ENCODE data around the gene PDE3A. TPM values are rescaled to one million over a fixed set of nuclear protein-coding genes. Genes with fewer than 3 reads are reported as not detected.

The PDE3A gene
- total RNA-seq, 1 donor, result 14.8 TPM

GRCh38 chr12:20474443-20474842 lies 106.1 kb downstream of the PDE3A start:
- H3K36me3 ChIP-seq (ENCODE audit: insufficient read depth, low read length), result no peaks in the 10 kb centered on the region
- no peaks in the 10 kb centered on the region for H3K27me3 ChIP-seq (ENCODE audit: insufficient read depth, low read length)
- peak overlapping the region; percentile 8 for H2AFZ ChIP-seq (ENCODE audit: low read length)
- H4K20me1 ChIP-seq (ENCODE audit: insufficient read depth, low read length), result no peaks in the 10 kb centered on the region
- no peak for DNase-seq (ENCODE audit: insufficient read length, low spot score, missing footprints)
- H3K27ac ChIP-seq (ENCODE audit: low read depth, low read length), result peak overlapping the region; percentile 95
- peaks cover 35% of the 10 kb centered on the region for H3K79me2 ChIP-seq (ENCODE audit: insufficient read depth, low read length)
- peaks cover 44% of the 10 kb centered on the region for H3K4me1 ChIP-seq (ENCODE audit: insufficient read depth, low read length)
- peak overlapping the region; percentile 82 for H3K4me2 ChIP-seq (ENCODE audit: insufficient read depth, low read length)
- no peaks in the 10 kb centered on the region for H3K9me3 ChIP-seq (ENCODE audit: low read depth, low read length)
- H3K4me3 ChIP-seq (ENCODE audit: insufficient read depth, low read length), result peak overlapping the region; percentile 55
- TF ChIP-seq CTCF (IDR thresholded peaks at IDR 0.05; ENCODE audit: extremely low read depth, low read depth, low read length), result no peak

GRCh38 chr12:20475542-20475941 lies 107.2 kb downstream of the PDE3A start:
- Histone ChIP-seq H3K27ac (ENCODE audit: low read depth, low read length) (peak overlapping the region; percentile 95), H2AFZ (ENCODE audit: low read length) (peak overlapping the region; percentile 66), H3K4me3 (ENCODE audit: insufficient read depth, low read length) (peak overlapping the region; percentile 9), H4K20me1 (ENCODE audit: insufficient read depth, low read length) (no peaks in the 10 kb centered on the region), H3K27me3 (ENCODE audit: insufficient read depth, low read length) (no peaks in the 10 kb centered on the region), H3K79me2 (ENCODE audit: insufficient read depth, low read length) (peaks cover 33% of the 10 kb centered on the region), H3K4me1 (ENCODE audit: insufficient read depth, low read length) (peaks cover 44% of the 10 kb centered on the region), H3K9me3 (ENCODE audit: low read depth, low read length) (no peaks in the 10 kb centered on the region), H3K4me2 (ENCODE audit: insufficient read depth, low read length) (peak overlapping the region; percentile 82), H3K36me3 (ENCODE audit: insufficient read depth, low read length) (no peaks in the 10 kb centered on the region)
- no peak for DNase-seq (ENCODE audit: insufficient read length, low spot score, missing footprints)
- TF ChIP-seq CTCF (IDR thresholded peaks at IDR 0.05; ENCODE audit: extremely low read depth, low read depth, low read length), result no peak

- Histone ChIP-seq H3K4me2 (ENCODE audit: insufficient read depth, low read length) (no peak overlapping the region), H3K4me3 (ENCODE audit: insufficient read depth, low read length) (no peak overlapping the region), H3K27me3 (ENCODE audit: insufficient read depth, low read length) (no peaks in the 10 kb centered on the region), H3K36me3 (ENCODE audit: insufficient read depth, low read length) (no peaks in the 10 kb centered on the region), H4K20me1 (ENCODE audit: insufficient read depth, low read length) (no peaks in the 10 kb centered on the region), H3K4me1 (ENCODE audit: insufficient read depth, low read length) (peaks cover 44% of the 10 kb centered on the region), H3K9me3 (ENCODE audit: low read depth, low read length) (no peaks in the 10 kb centered on the region), H3K27ac (ENCODE audit: low read depth, low read length) (no peak overlapping the region), H2AFZ (ENCODE audit: low read length) (no peak overlapping the region), H3K79me2 (ENCODE audit: insufficient read depth, low read length) (peaks cover 23% of the 10 kb centered on the region)
- TF ChIP-seq CTCF (IDR thresholded peaks at IDR 0.05; ENCODE audit: extremely low read depth, low read depth, low read length), result no peak
- no peak for DNase-seq (ENCODE audit: insufficient read length, low spot score, missing footprints)
Measured at GRCh38 chr12:20476551-20476950, 108.2 kb downstream of the PDE3A start.

GRCh38 chr12:20477255-20477654 lies 108.9 kb downstream of the PDE3A start:
- H3K4me2 ChIP-seq (ENCODE audit: insufficient read depth, low read length), result no peak overlapping the region
- H2AFZ ChIP-seq (ENCODE audit: low read length), result no peak overlapping the region
- no peak overlapping the region for H3K4me3 ChIP-seq (ENCODE audit: insufficient read depth, low read length)
- H3K79me2 ChIP-seq (ENCODE audit: insufficient read depth, low read length), result peaks cover 23% of the 10 kb centered on the region
- no peaks in the 10 kb centered on the region for H3K36me3 ChIP-seq (ENCODE audit: insufficient read depth, low read length)
- no peak overlapping the region for H3K27ac ChIP-seq (ENCODE audit: low read depth, low read length)
- TF ChIP-seq CTCF (IDR thresholded peaks at IDR 0.05; ENCODE audit: extremely low read depth, low read depth, low read length), result no peak
- no peaks in the 10 kb centered on the region for H3K27me3 ChIP-seq (ENCODE audit: insufficient read depth, low read length)
- H3K9me3 ChIP-seq (ENCODE audit: low read depth, low read length), result no peaks in the 10 kb centered on the region
- H4K20me1 ChIP-seq (ENCODE audit: insufficient read depth, low read length), result no peaks in the 10 kb centered on the region
- DNase-seq (ENCODE audit: insufficient read length, low spot score, missing footprints), result no peak
- peaks cover 36% of the 10 kb centered on the region for H3K4me1 ChIP-seq (ENCODE audit: insufficient read depth, low read length)

Data from osteoblast (primary cell).